Trophoblast cell (in vitro differentiated cells and primary cell): ENCODE data around the gene AVL9.

Experiments
- DNase-seq, 2 donors: peaks; one replicate each; pipeline ENCODE4 v3.0.0-alpha.2; 2016
- H2AFZ ChIP-seq: 2 replicates; pipeline ENCODE4 v1.6.1; 2013; ENCODE audit warnings: low read length, moderate library complexity, mild to moderate bottlenecking; ENCODE audit not compliant: insufficient read depth, poor library complexity
- H2AK5ac ChIP-seq: 2 replicates; pipeline ENCODE4 v1.6.1; 2013; ENCODE audit warnings: mild to moderate bottlenecking, low read length
- H2BK120ac ChIP-seq: 2 replicates; pipeline ENCODE4 v1.6.1; 2013; ENCODE audit warnings: low read length, mild to moderate bottlenecking, moderate library complexity; ENCODE audit not compliant: insufficient read depth, poor library complexity
- H2BK12ac ChIP-seq: 2 replicates; pipeline ENCODE4 v1.6.1; 2013; ENCODE audit warnings: mild to moderate bottlenecking, low read length, moderate library complexity
- H2BK5ac ChIP-seq: 2 replicates; pipeline ENCODE4 v1.6.1; 2013; ENCODE audit warnings: low read length, low read depth, moderate library complexity, mild to moderate bottlenecking; ENCODE audit not compliant: poor library complexity
- H3K14ac ChIP-seq: 2 replicates; pipeline ENCODE4 v1.6.1; 2013; ENCODE audit warnings: mild to moderate bottlenecking, low read length
- H3K18ac ChIP-seq: 2 replicates; pipeline ENCODE4 v1.6.1; 2013; ENCODE audit warnings: mild to moderate bottlenecking, low read length
- H3K23ac ChIP-seq: 2 replicates; pipeline ENCODE4 v1.6.1; 2013; ENCODE audit warnings: low read length
- H3K27ac ChIP-seq: 2 replicates; pipeline ENCODE4 v1.5.1; 2013; ENCODE audit warnings: low read depth, mild to moderate bottlenecking, inconsistent platforms, low read length, moderate library complexity
- H3K27me3 ChIP-seq: 2 replicates; pipeline ENCODE4 v1.6.1; 2013; ENCODE audit warnings: inconsistent platforms, mild to moderate bottlenecking, low read length, moderate library complexity; ENCODE audit not compliant: insufficient read depth
- H3K36me3 ChIP-seq, 2 experiments: 1 replicate in 1 of 2; 2 replicates in 1 of 2; pipeline ENCODE4 v1.6.1; 2013; ENCODE audit warnings: low read length in 2 of 2, mild to moderate bottlenecking in 2 of 2, moderate library complexity in 1 of 2; ENCODE audit not compliant: insufficient read depth in 2 of 2, control insufficient read depth in 1 of 2
- H3K4ac ChIP-seq: 2 replicates; pipeline ENCODE4 v1.6.1; 2013; ENCODE audit warnings: low read depth, mild to moderate bottlenecking, low read length, moderate library complexity
- H3K4me1 ChIP-seq, 2 experiments: 1 replicate in 1 of 2; 2 replicates in 1 of 2; pipeline ENCODE4 v1.6.1; 2013; ENCODE audit warnings: low read length in 2 of 2, mild to moderate bottlenecking in 2 of 2, moderate library complexity in 1 of 2; ENCODE audit not compliant: insufficient read depth in 2 of 2, control insufficient read depth in 1 of 2
- H3K4me2 ChIP-seq: 2 replicates; pipeline ENCODE4 v1.6.1; 2013; ENCODE audit warnings: inconsistent platforms, mild to moderate bottlenecking, low read length, moderate library complexity
- H3K4me3 ChIP-seq: 2 replicates; pipeline ENCODE4 v1.5.1; 2013; ENCODE audit warnings: mild to moderate bottlenecking, low read depth, low read length, inconsistent platforms
- H3K79me1 ChIP-seq: one replicate; pipeline ENCODE4 v1.6.1; 2013; ENCODE audit warnings: low read length
- H3K79me2 ChIP-seq: 2 replicates; pipeline ENCODE4 v1.6.1; 2013; ENCODE audit warnings: low read length, mild to moderate bottlenecking; ENCODE audit not compliant: control insufficient read depth, insufficient read depth, poor library complexity
- H3K9ac ChIP-seq: 2 replicates; pipeline ENCODE4 v1.6.1; 2013; ENCODE audit warnings: mild to moderate bottlenecking, low read length
- H3K9me3 ChIP-seq: 2 replicates; pipeline ENCODE4 v1.6.1; 2013; ENCODE audit warnings: low read depth, mild to moderate bottlenecking, control low read depth, inconsistent platforms, low read length; ENCODE audit not compliant: insufficient read depth
- H4K12ac ChIP-seq: 2 replicates; pipeline ENCODE4 v1.6.1; 2013; ENCODE audit warnings: low read depth, mild to moderate bottlenecking, low read length, moderate library complexity
- H4K8ac ChIP-seq: 2 replicates; pipeline ENCODE4 v1.6.1; 2013; ENCODE audit warnings: low read depth, mild to moderate bottlenecking, low read length, moderate library complexity
- H4K91ac ChIP-seq: one replicate; pipeline ENCODE4 v1.6.1; 2013; ENCODE audit warnings: low read depth, mild to moderate bottlenecking, low read length, moderate library complexity
- WGBS: extraction: QIAGEN DNeasy Blood & Tissue Kit; methylation state at CpG from one replicate; pipeline ENCODE4 v1.1.7; 2013; ENCODE audit warnings: missing lambda C conversion rate; ENCODE audit not compliant: insufficient read length, insufficient coverage; ENCODE audit errors: extremely low coverage; 5-methylcytosine and 5-hydroxymethylcytosine counted together

Gene AVL9

GRCh38 chr7:32500922-32501341 is 5.6 kb downstream of the AVL9 start:
- H4K8ac ChIP-seq, result no peak overlapping the region
- peak overlapping the region; percentile 69 for H3K4ac ChIP-seq
- no peak overlapping the region for H2AK5ac ChIP-seq
- H2BK5ac ChIP-seq, result no peak overlapping the region
- no peak overlapping the region for H4K12ac ChIP-seq
- H3K79me2 ChIP-seq, result peaks cover 8% of the 10 kb centered on the region
- no peak overlapping the region for H3K4me3 ChIP-seq
- H3K9ac ChIP-seq, result no peak overlapping the region
- H3K4me1 ChIP-seq, result peaks cover 0 to 2% of the 10 kb centered on the region in 2 experiments
- H3K4me2 ChIP-seq, result no peak overlapping the region
- peaks cover 0 to 2% of the 10 kb centered on the region in 2 experiments for H3K36me3 ChIP-seq
- H3K9me3 ChIP-seq, result no peaks in the 10 kb centered on the region
- H2AFZ ChIP-seq, result no peak overlapping the region
- no peak overlapping the region for H2BK12ac ChIP-seq
- H3K18ac ChIP-seq, result no peak overlapping the region
- peaks cover 3% of the 10 kb centered on the region for H3K79me1 ChIP-seq
- peak in 1 of 2 donors; percentile 26 for DNase-seq
- H4K91ac ChIP-seq, result no peak overlapping the region
- H2BK120ac ChIP-seq, result no peak overlapping the region
- H3K23ac ChIP-seq, result no peak overlapping the region
- no peaks in the 10 kb centered on the region for H3K27me3 ChIP-seq
- H3K27ac ChIP-seq, result no peak overlapping the region
- WGBS, result no CpG with 5 or more reads among the region's 1 CpG
- H3K14ac ChIP-seq, result no peak overlapping the region

DNA sequence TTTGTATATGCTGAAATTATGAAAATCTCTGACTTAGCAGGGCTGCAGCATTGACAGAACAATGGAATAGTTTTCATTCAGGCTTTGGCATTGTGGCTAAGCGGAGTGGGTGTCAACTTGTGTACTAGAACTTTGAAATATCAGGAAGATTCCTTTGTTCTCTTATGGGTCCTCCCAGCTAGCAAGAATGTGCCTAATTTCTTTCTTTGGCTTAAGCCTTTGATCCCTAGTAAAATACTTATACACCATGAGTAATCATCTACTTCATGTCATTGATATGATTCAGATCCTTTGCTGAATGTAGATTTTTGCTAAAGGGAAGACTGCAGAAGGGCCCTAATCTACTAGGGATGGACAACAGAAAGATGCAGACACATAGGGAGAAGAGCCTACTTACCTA is 6.2 kb downstream of the AVL9 start:
- no peak overlapping the region for H2AFZ ChIP-seq
- no peak overlapping the region for H4K8ac ChIP-seq
- H3K27ac ChIP-seq, result no peak overlapping the region
- peaks cover 8% of the 10 kb centered on the region for H3K79me2 ChIP-seq
- no peak overlapping the region for H4K12ac ChIP-seq
- H3K4me1 ChIP-seq, result peaks cover 0 to 2% of the 10 kb centered on the region in 2 experiments
- no peak overlapping the region for H3K4ac ChIP-seq
- H3K9ac ChIP-seq, result no peak overlapping the region
- H2BK120ac ChIP-seq, result no peak overlapping the region
- H3K79me1 ChIP-seq, result no peaks in the 10 kb centered on the region
- H3K9me3 ChIP-seq, result no peaks in the 10 kb centered on the region
- no peak overlapping the region for H2AK5ac ChIP-seq
- no peak overlapping the region for H4K91ac ChIP-seq
- H3K4me3 ChIP-seq, result no peak overlapping the region
- no peak overlapping the region for H2BK12ac ChIP-seq
- no peak overlapping the region for H3K14ac ChIP-seq
- no peak overlapping the region for H3K23ac ChIP-seq
- peak in 1 of 2 donors; percentile 16 for DNase-seq
- no peaks in the 10 kb centered on the region for H3K27me3 ChIP-seq
- no CpG with 5 or more reads among the region's 1 CpG for WGBS
- no peak overlapping the region for H3K4me2 ChIP-seq
- no peak overlapping the region for H2BK5ac ChIP-seq
- peaks cover 0 to 2% of the 10 kb centered on the region in 2 experiments for H3K36me3 ChIP-seq
- no peak overlapping the region for H3K18ac ChIP-seq

DNA sequence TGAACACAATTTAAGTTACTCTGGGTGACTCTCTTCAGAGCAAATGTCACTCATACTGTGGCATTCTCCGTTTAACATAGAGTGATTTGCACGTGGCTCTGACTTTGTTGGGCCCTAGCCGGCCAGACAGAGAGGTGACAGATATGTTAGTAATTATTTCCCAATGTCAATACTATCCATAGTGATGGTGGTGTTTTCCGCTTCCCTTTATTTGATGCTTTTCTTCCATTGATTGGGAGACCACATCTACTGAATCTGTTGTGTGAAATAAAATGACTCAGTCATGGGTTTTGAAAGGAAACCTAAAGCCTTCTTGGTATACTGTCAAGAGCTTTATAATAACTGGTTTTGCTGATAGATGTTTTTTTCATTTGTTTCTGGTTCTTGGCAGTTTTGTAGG is 7.4 kb downstream of the AVL9 start:
- Histone ChIP-seq H3K9me3 (no peaks in the 10 kb centered on the region), H3K36me3 (peaks cover 0 to 2% of the 10 kb centered on the region in 2 experiments), H3K14ac (no peak overlapping the region), H3K79me1 (no peaks in the 10 kb centered on the region), H3K4ac (peak overlapping the region; percentile 33), H3K4me2 (no peak overlapping the region), H4K91ac (no peak overlapping the region), H3K4me1 (no peaks in the 10 kb centered on the region), H3K27me3 (no peaks in the 10 kb centered on the region), H2AK5ac (no peak overlapping the region), H2AFZ (no peak overlapping the region), H3K23ac (no peak overlapping the region), H4K8ac (no peak overlapping the region), H3K79me2 (peaks cover 5% of the 10 kb centered on the region), H4K12ac (no peak overlapping the region), H3K27ac (no peak overlapping the region), H3K9ac (no peak overlapping the region), H3K18ac (no peak overlapping the region), H2BK5ac (no peak overlapping the region), H2BK120ac (no peak overlapping the region), H3K4me3 (no peak overlapping the region), H2BK12ac (no peak overlapping the region)
- WGBS, result no CpG with 5 or more reads among the region's 4 CpGs
- no peak for DNase-seq

DNA sequence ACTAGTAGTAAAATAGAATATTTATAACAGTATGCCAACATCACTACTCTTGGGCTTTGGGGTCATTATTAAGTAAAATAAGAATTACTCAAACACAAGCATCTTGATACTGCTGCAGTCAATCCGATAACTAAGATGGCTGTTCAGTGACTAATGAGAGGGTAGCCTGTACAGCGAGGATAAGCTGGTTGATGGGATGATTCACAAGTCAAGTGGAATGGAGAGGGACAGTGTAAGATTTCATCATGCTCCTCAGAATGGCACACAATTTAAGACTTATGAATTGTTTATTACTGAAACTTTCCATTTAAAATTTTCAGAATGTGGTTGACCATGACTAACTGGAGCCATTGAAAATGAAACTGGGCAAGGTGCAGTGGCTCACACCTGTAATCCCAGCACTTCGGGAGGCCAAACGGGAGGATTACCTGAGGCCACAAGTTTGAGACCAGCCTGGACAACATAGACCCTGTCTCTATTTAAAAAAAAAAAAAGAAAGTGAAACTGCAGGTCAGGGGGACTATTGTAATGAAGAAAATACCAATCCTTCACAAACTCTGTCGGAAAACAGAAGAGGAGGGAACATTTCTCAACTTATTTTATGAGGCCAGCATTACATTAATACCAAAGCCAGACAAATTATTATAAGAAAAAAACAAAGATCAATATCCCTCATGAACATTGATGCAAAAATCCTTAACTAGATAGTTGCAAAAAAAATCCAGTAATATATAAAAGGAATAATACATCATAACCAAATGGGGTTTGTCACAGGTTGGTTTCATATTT is 11.2 kb downstream of the AVL9 start:
- H3K9me3 ChIP-seq, result no peaks in the 10 kb centered on the region
- H4K91ac ChIP-seq, result no peak overlapping the region
- no CpG with 5 or more reads among the region's 5 CpGs for WGBS
- no peak overlapping the region for H2BK12ac ChIP-seq
- no peak overlapping the region for H3K27ac ChIP-seq
- no peak overlapping the region for H2BK5ac ChIP-seq
- no peak overlapping the region for H3K23ac ChIP-seq
- no peak overlapping the region for H2AK5ac ChIP-seq
- no peak overlapping the region for H4K8ac ChIP-seq
- peak; percentile 58 to 84 for DNase-seq
- no peak overlapping the region for H3K4me3 ChIP-seq
- no peak overlapping the region for H2AFZ ChIP-seq
- H3K9ac ChIP-seq, result no peak overlapping the region
- H3K14ac ChIP-seq, result no peak overlapping the region
- H3K4me1 ChIP-seq, result peaks cover 2 to 3% of the 10 kb centered on the region in 2 experiments
- no peak overlapping the region for H3K4me2 ChIP-seq
- no peak overlapping the region for H3K4ac ChIP-seq
- H3K79me1 ChIP-seq, result no peaks in the 10 kb centered on the region
- H3K36me3 ChIP-seq, result peaks cover 0 to 2% of the 10 kb centered on the region in 2 experiments
- no peak overlapping the region for H4K12ac ChIP-seq
- H3K27me3 ChIP-seq, result no peaks in the 10 kb centered on the region
- peaks cover 2% of the 10 kb centered on the region for H3K79me2 ChIP-seq
- H2BK120ac ChIP-seq, result no peak overlapping the region
- H3K18ac ChIP-seq, result no peak overlapping the region
